ENCODE measurements around the gene NTM. TPM values are rescaled to one million over a fixed set of nuclear protein-coding genes. Genes with fewer than 3 reads are reported as not detected.

Gene NTM
- total and polyA plus RNA-seq, 2 of the 8 experiments (the other 6 are each of a cell fraction or from before 2014, with no cell fraction given) = 13.4 to 20.0 TPM

DNA sequence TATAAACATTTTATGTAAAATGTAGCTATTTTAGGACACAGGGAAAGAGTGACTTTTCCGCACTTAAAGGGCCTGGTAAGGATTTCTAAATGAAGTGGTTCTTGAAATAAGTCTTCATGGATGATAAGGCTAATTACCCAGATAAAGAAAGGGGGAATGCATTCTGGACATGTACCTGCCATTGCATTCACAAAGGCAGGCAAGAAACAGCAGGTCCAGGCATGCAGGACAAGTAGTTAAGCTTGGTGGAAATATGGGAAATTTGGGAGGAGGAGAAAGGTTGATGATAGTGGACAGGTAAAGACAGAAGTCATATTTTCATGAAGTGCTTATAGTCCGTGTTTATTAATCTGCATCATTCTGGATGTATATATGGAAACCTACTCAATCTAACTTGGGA is 621.2 kb downstream of the NTM start:
- H3K4me3 ChIP-seq (ENCODE audit: extremely low read depth in 1 of 4, insufficient read depth in 2 of 4, low read depth in 3 of 4, low read length in 4 of 4) = no peak overlapping the region
- H3K9me3 ChIP-seq (ENCODE audit: insufficient read depth in 2 of 2, low read depth in 1 of 2, low read length in 1 of 2) = peaks cover 11 to 14% of the 10 kb centered on the region in 2 experiments; a peak in 3 of 4 replicates
- no peaks in the 10 kb centered on the region; a peak in 1 of 8 replicates for H3K36me3 ChIP-seq (ENCODE audit: control insufficient read depth in 2 of 4, insufficient read depth in 4 of 4, low read length in 3 of 4)
- no peak overlapping the region for H3K4ac ChIP-seq (replicated peaks; ENCODE audit: insufficient read length, low read depth, low read length)
- no peak overlapping the region for H4K8ac ChIP-seq (ENCODE audit: extremely low read depth, insufficient read depth, low read length)
- POLR2A ChIA-PET (ENCODE audit: partially characterized antibody) = no interaction called here
- H3K79me1 ChIP-seq (ENCODE audit: low read depth, low read length) = no peaks in the 10 kb centered on the region
- no peaks in the 10 kb centered on the region for H3K4me1 ChIP-seq (replicated peaks in 1 of 4; ENCODE audit: control insufficient read depth in 3 of 4, insufficient read depth in 4 of 4, low read length in 3 of 4)
- no peak overlapping the region for H2AFZ ChIP-seq (ENCODE audit: low read length)
- no peak overlapping the region for H2BK12ac ChIP-seq (ENCODE audit: low read depth, low read length)
- H2BK20ac ChIP-seq (ENCODE audit: low read length) = no peak overlapping the region
- FAIRE-seq (no peak), DNase-seq (ENCODE audit: low read depth in 1 of 2, low spot score in 2 of 2) (no peak)
- H2BK120ac ChIP-seq (replicated peaks; ENCODE audit: low read depth, low read length) = no peak overlapping the region
- no peak overlapping the region for H3K27ac ChIP-seq (ENCODE audit: low read depth, low read length)
- WGBS, 2 experiments (ENCODE audit: extremely low coverage in 1 of 2, insufficient coverage in 1 of 2, insufficient read length in 1 of 2, insufficient replicate concordance in 2 of 2, low coverage in 1 of 2, low lambda C conversion rate in 2 of 2, missing lambda C conversion rate in 1 of 2) = 94% methylated on average over 2 of the region's 2 CpGs; no CpG with 5 or more reads in 1 of the 2 experiments
- no peak overlapping the region for H4K5ac ChIP-seq (ENCODE audit: insufficient read length, low read depth, low read length)
- no peak overlapping the region for H3K23ac ChIP-seq (ENCODE audit: insufficient read length)
- CTCF ChIA-PET (ENCODE audit: partially characterized antibody) = no interaction called here
- H3K18ac ChIP-seq (ENCODE audit: extremely low read depth, low read length) = no peak overlapping the region
- TF ChIP-seq SP2 (IDR thresholded peaks at IDR 0.05; ENCODE audit: low read length) (no peak), JUND (IDR thresholded peaks at IDR 0.05; ENCODE audit: low read length) (no peak), SIX5 (IDR thresholded peaks at IDR 0.05; ENCODE audit: low read depth, low read length) (no peak), PHF8 (conservative IDR thresholded peaks at IDR 0.05; ENCODE audit: low read depth, low read length) (no peak), NRF1 (IDR thresholded peaks at IDR 0.05; ENCODE audit: low read depth, low read length) (no peak), RAD21 (IDR thresholded peaks at IDR 0.05 in 1 of 2, conservative IDR thresholded peaks at IDR 0.05 in 1 of 2; ENCODE audit: low read depth in 2 of 2, low read length in 2 of 2) (no peak), SIRT6 (IDR thresholded peaks at IDR 0.05; ENCODE audit: low read length) (no peak), KDM4A (IDR thresholded peaks at IDR 0.05; ENCODE audit: low read depth, low read length, severe bottlenecking) (no peak), SIN3A (conservative IDR thresholded peaks at IDR 0.05 in 1 of 2, IDR thresholded peaks at IDR 0.05 in 1 of 2; ENCODE audit: low read depth in 1 of 2, low read length in 2 of 2) (no peak), EZH2 (IDR thresholded peaks at IDR 0.05; ENCODE audit: low read depth, low read length, severe bottlenecking) (no peak), POLR2AphosphoS5 (IDR thresholded peaks at IDR 0.05; ENCODE audit: low read depth, low read length) (no peak), ZNF274 (IDR thresholded peaks at IDR 0.05; ENCODE audit: borderline replicate concordance, extremely low read depth, low read length) (no peak)
- TF ChIP-seq, protein P1, sequence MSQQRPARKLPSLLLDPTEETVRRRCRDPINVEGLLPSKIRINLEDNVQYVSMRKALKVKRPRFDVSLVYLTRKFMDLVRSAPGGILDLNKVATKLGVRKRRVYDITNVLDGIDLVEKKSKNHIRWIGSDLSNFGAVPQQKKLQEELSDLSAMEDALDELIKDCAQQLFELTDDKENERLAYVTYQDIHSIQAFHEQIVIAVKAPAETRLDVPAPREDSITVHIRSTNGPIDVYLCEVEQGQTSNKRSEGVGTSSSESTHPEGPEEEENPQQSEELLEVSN (IDR thresholded peaks at IDR 0.05) = no peak
- no peaks in the 10 kb centered on the region for H3K27me3 ChIP-seq (replicated peaks in 1 of 4; ENCODE audit: control insufficient read depth in 3 of 4, extremely low read depth in 1 of 4, insufficient read depth in 3 of 4, low read length in 3 of 4)
- H3K23me2 ChIP-seq (ENCODE audit: low read depth, low read length) = no peaks in the 10 kb centered on the region; the same call in 1 of the 2 replicates
- no peak overlapping the region for H4K91ac ChIP-seq (replicated peaks; ENCODE audit: insufficient read length, low read length)
- H4K20me1 ChIP-seq (replicated peaks in 1 of 2; ENCODE audit: control insufficient read depth in 1 of 2, insufficient read depth in 2 of 2, low read length in 2 of 2) = no peaks in the 10 kb centered on the region
- no peaks in the 10 kb centered on the region for H3K79me2 ChIP-seq (ENCODE audit: control insufficient read depth in 1 of 2, insufficient read depth in 2 of 2, low read length in 2 of 2)
- H2AK5ac ChIP-seq (ENCODE audit: low read depth, low read length) = no peak overlapping the region
- H3K14ac ChIP-seq (ENCODE audit: insufficient read length) = no peak overlapping the region
- H2BK5ac ChIP-seq (ENCODE audit: low read depth, low read length) = no peak overlapping the region
- H2BK15ac ChIP-seq (ENCODE audit: low read length) = no peak overlapping the region
- no peak overlapping the region for H3K9ac ChIP-seq (replicated peaks in 1 of 4; ENCODE audit: extremely low read depth in 1 of 4, low read depth in 3 of 4, low read length in 3 of 4)
- H3K56ac ChIP-seq (replicated peaks; ENCODE audit: insufficient read length, low read depth, low read length) = no peak overlapping the region
- H3K4me2 ChIP-seq (ENCODE audit: insufficient read depth in 1 of 2, low read depth in 2 of 2, low read length in 2 of 2) = no peak overlapping the region
